Measurements from ENCODE around the gene TOP2B. TPM values are rescaled to one million over a fixed set of nuclear protein-coding genes. Genes with fewer than 3 reads are reported as not detected.

Gene TOP2B
- total RNA-seq, 1 experiment from 2014 or later = 73.3 TPM

DNA sequence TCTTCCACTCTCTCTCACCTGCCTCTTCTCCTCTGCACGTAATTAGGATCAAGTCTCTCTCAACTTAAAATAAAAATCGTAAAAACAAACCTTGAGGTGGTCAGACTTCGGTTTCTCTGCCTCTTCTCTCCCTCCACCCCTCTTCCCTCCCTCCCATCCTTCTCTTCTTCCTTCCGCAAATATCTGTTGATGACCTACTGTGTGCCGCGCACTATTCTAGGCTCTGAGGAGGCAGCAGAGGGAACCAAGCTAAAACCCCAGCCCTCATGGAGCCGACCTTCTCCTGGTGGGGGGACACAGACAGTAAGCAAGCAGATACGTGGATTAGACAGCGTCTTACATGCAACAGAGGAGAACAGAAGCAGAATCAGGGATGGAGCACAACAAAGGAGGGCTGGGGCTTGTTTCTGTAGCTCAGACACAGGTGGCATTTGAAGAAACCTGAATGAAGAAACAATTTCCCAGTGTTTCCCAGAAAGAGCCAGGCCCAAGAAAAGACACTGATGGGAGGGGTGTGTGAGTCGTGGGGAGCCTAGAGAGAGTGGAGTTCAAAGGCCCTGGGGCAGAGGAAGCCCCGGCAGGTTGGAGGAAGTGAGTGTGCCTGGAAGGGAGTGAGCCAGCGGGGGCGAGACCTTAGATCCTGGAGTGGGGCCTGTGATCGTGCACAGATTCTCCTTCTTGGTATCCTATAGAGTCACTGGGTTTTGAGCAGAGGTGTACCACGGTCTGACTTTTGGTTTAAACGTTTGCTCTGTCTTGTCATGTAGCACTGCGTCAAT, 80.5 kb downstream of the TOP2B start:
- DNase-seq (ENCODE audit: low read depth) = no peak

DNA sequence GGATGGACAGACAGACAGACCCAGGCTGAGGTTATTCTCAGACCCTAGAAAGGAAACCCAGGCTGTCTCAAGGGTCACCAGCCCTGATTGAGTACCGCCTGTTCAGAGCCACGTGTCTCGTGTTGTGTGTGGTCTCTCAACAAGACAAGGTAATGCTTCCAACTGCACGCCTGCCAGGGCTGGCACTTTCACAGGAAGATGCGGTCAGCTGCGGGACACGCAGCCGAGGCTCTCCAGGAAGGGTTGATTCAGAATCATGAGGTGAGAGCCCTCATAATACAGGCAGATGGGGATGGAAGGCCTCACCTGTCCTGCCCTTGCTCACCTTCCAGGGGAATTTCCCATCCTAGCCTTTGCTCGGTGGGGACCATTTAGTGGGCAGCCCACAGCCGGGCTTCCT, 81.4 kb downstream of the TOP2B start:
- no peak for DNase-seq (ENCODE audit: low read depth)

DNA sequence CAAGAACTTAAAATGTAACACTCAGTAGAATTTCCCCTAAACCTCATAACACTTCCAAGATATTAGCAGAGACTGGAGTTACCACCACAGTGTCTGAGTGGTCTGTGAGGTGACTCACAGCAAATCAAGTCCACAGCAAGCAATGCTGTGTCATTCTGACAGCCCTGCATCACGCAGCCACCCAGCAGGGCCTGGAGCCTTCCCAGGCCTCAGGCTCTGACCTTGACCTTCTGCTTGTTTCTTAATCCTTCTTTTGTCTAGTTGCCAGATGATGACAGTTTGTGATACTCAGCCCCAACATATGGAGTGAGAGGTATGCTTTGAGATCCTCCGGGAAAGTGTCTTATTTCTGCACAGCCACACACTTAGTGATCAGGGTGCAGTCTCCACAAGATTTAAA, 82.5 kb downstream of the TOP2B start:
- peak; percentile 54 for DNase-seq (ENCODE audit: low read depth)

DNA sequence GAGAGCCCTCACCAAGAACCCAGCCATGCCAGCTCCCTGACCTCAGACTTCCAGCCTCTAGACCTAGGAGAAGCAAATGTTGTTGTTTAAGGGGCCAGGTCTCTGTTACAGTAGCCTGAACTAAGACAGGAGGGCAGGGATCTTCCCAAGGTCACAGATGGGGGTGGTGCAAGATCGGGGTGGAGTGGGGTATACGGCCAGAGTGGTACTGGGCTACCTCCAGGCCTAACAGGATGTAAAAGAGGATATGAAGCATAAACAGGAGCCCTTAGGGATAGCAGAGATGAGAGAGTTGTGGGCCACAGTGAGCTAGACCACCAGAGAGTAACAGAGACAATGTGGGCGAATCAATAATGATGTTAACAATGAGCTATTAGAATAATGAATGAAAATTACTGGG, 82.9 kb downstream of the TOP2B start:
- DNase-seq (ENCODE audit: low read depth) = no peak

DNA sequence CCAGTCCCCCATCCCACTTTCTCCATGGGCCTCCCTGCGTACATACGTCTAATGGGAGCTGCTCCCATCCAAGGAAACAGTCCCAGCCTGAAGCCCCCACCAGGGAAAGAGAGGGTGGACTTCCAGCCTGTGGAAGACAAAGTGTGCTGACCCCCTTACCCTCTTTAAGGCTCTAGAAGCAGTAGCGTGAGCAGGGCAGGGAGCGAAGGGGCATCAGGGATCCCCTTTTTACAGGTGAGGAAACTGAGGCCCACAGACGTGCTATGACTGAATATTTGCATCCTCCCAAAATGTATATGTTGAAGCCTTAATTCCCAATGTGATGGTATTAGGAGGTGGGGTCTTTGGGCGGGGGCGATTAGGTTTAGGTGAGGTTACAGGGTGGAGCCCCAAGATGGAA, 83.4 kb downstream of the TOP2B start:
- DNase-seq (ENCODE audit: low read depth) = no peak

DNA sequence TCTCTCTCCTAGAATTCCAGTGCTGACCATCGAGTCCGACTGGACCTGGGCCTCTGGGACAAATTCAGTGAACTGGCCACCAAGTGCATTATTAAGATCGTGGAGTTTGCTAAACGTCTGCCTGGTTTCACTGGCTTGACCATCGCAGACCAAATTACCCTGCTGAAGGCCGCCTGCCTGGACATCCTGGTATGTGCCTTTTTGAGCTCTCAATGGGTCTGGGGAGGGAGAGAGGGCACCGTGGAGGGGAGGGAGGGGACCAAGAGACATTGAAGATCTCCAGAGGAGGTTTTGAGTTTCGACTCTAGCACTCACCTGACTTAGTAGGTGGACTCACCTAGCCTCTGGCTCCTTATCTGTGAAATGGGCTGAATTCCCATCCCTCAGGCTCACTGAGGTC, 84.2 kb downstream of the TOP2B start:
- DNase-seq (ENCODE audit: low read depth) = no peak

DNA sequence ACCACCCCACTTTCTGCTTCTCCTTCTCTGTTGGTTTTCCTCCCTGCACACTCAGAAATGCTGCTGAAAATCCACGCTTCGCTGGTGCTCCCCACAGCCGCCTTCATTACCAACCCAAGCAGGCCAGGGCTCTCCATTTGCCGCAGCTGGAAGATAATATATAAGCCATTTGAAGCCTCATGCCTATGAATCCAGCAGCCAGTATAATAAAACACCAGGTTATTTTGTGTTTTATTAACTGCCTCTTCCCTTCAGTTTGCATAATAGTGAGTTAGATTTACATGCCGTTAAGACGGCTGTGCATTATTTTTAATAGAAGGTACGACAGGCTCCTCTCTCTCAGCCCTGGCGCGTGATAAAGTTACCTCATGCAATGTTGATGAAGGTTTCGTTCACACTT, 86.6 kb downstream of the TOP2B start:
- DNase-seq (ENCODE audit: low read depth) = no peak

DNA sequence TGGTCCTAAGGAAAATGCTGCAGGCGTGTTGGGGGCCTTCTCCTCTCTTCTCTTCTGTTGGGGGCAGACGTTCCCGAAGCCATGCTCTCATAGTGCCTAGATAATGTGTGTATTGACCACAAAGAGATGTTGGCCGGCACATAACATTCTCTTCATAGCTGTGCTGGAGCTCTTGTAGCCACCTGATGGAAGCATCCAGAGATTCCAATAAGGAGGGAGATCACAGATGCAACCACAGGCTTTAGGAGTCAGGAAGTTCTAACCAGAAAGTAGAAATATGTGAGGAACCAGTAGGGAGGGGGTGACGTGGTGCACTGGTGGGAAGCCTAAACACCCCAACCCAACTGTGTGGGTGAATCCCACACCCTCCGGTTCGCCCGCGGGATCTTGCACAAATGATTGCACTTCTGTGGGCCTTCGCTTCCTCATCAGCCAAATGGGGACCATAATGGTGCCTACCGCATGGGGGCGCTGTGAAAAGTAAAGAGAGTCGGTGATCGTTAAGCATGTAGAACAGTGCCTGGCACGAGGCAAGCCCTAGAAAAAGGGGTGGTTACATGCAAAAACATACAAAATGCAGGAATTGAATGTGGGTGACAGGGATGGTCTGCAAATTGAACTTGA, 87.8 kb downstream of the TOP2B start:
- no peak for DNase-seq (ENCODE audit: low read depth)

DNA sequence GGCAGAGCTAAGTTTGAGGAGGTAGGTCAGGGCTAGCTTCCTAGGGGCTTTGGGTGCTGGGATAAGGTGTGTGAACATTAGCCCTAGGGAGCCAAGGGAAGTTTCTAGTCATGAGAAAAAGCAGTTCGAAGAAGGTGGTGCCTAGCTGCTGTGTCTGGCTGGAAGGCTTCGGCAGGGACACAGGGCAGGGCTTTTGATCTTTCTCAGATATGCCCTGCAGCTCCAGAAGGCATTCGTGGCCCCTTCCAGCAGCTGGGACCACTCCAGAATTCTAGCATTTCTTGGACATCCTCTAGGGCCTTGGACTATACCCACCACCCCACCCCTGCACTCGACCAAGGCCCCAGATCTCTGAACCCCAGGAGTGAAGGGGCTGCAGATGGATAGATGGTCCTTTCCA, 88.6 kb downstream of the TOP2B start:
- DNase-seq (ENCODE audit: low read depth) = no peak

DNA sequence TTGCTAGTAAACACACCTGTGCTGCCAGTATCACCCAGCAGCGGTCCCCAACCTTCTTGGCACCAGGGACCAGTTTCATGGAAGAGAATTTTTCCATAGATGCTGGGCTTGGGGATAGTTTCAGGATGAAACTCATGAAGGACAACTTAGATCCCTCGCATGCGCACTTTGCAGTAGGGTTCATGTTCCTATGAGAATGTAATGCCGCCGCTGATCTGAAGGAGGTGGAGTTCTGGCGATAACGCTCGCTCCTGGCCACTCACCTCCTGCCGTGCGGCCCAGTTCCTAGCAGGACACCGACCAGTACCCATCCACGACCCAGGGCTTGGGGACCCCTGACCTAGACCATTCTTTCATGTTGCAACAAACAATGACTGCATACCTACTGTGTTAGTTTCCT, 89.7 kb downstream of the TOP2B start:
- no peak for DNase-seq (ENCODE audit: low read depth)

DNA sequence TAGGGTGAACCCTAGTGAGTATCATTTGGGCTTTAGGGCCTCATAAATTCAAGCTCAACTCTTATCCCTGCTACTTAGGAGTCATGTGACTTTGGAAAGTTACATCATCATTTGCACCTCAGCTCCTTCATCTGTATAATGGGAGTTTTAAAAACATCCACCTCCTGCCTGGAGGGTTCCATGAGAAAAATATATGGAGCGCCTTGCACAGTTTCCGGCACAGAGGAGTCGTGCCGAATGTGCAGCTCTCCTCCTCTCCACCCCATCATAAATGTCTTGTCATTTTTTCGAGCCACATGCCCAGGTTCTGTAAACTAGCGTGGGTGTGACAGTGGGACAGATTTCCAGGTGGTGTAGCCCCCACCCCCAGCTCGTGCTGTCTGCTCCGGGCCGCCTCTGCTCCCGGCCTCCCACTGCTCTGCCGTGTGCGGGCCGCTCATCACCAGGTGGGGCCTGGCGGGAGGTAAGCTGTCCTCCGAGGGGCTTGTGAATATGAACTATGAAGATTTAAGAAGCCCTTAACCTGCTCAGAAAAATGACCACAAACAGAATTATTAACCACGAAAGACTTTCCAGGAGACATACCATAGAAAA, 90.4 kb downstream of the TOP2B start:
- no peak for DNase-seq (ENCODE audit: low read depth)

DNA sequence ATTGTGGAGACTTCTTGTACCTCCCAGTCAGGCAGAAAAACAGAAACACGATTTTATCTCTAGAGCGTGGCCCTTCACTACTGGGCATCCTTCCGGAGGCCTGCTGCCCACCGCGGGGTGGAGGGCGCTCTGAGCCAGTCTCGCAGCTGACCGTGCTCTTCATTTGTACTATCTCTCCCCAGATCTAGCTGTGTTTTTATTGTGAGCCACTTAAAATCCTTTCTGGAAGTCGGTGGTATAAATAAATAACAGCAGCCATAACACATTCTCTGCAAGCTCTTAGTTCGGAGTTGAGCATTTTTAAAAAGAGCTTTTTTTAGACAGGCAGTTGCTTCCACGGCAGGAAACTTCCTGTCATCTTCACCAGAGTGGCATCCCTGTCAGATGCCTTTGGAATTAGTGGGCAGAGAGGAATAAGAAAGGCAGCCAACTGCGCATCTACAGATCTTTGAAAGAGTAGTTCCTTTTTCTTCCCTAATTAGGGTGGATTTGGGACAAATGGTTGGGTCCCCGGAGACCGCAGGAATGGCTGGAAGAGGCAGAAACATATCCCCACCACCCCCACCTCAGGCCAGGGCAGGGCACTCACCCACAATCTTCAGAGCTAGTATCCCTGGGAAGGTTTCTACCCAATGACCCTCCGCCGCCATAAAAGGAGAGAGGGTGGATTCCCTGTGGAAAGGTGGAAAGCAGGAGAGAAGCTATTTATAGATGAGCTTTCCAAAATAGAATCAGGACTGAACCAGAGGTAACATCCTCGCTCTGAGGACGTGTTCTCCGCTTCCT, 91.1 kb downstream of the TOP2B start:
- no peak for DNase-seq (ENCODE audit: low read depth)

DNA sequence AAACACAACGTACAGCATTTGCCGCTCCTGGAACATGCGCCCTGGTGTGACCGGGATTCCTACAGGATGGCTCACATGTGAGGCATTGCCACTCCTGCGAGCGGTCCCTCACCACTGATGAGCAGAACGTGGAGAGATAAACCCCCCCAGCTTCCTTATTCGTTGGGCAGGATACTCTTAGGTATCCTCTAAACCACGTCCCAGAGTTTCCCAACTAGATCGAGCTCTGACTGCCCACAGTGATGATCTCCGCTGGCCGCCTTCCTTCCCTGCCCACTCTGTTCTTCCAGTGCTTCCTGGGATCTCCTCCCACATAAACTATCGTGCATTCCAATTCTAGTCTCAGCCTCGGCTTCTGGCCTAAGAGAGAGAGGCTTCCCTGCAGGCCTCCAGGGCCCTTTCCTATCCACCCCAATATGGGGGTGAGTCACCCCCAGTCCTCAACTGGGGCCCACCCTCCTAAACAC, 91.8 kb downstream of the TOP2B start:
- peak; percentile 15 for DNase-seq (ENCODE audit: low read depth)

DNA sequence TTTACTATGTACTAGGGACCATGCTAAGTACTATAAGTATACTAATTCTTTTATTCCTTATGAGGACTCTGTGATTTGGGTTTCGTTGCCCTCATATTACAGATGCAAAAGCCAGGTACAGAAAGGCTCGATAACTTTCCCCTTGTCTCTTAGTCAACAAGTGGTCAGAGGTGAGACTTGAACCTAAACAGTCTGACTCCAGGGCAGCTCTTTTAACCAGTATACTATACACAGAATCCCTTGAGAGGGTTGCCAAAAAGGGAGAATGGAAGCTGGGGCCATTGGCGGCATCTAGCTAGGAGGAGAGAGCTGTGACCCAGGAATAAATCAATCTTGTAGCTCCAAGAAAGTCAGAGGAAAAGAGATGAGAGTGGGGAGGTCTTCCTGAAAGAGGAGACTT, 92.4 kb downstream of the TOP2B start:
- no peak for DNase-seq (ENCODE audit: low read depth)

DNA sequence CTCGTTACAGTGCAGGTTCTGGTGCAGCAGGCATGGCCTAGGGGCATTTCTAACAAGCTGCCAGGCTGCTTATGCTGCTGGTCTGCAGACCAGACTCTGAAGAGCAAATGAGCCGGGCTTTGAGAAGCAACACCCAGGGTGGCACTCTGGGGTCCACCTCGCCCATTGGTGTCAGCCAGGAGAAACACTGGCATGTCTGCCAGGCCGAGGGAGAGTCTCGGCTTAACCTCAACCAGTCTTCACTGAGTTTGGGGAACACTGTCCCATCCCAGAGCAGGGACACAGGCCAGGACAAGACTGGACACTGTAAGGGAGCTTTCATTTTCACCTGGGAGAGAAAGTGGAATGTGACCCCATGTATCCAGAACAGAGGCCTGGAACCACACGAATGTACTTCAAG, 93.4 kb downstream of the TOP2B start:
- no peak for DNase-seq (ENCODE audit: low read depth)

DNA sequence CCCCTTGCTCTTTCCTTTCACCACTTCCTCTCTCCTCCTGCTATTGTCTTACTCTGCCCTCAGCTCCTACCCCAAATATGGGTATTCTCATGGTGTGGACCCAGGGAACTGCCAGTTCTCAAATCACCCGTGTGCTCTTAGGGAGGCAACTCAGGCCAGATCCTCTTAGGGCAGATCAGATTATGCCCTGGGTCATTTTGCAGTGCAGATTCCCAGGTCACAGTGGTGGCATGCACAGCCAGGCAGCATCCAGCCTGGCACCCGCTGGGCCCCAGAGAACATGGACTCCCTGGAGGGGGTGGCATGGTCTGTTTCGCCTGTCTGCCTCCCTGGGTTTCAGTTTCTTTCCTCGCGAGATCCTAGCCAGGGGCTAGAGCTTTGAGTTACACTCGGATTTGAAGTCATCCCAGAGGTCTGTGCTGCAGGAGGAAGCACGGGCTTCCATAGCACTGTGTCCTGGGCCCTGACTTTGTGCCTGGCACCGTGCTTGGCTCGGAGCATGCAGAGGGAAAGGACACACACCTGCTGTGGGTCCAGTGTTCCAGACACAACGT, 96.1 kb downstream of the TOP2B start:
- DNase-seq (ENCODE audit: low read depth) = no peak

DNA sequence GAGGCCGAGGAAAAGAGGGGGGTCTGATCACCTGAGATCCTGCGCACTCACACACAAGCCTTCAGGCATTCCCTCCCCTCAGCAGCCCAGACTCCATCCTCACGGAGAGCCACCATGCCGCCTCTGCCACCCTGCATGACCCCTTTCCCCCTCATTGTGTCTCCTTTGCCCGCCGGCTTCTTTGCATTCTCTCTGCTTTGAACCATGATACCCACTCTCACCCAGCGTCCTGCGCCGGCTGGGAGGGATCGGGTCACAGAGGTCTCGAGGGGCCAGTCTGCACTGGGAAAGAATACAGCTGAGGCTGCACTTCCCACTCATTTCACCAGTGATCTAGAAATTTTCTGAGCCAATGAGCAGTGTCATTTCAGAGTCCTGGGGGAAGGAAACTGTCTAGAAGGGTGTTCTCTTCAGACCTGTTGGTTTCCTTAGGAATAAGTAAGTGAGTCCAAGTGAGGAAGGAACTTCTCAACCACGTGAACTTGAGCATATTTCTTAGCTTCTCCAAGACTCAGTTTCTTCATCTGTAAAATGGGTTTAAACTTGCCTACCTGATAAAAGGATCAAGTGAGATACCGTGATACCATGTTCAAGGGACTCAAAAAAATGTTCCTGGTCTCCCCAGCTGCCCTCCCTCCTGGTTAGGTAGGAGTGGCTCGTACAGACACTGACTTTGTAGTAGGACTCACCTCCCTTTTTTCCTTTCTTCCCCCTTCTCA, 96.7 kb downstream of the TOP2B start:
- no peak for DNase-seq (ENCODE audit: low read depth)

DNA sequence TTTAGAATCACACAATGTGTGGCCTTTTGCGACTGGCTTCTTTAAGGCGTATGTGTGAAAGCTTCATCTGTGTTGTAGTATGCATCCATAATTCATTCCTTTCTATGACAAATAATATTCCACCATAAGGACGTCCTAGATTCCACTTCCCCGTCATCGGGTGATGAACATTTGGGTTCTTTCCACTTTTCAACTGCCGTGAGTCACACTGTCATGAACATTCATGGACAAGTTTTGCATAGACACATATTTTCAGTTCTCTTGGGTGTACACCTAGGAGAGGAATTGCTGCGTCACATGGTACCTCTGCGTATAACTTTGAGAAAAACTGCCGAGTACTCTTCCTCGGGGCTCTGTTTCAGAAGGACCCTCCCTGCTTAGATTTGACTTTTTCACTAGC, 97.3 kb downstream of the TOP2B start:
- DNase-seq (ENCODE audit: low read depth) = no peak

DNA sequence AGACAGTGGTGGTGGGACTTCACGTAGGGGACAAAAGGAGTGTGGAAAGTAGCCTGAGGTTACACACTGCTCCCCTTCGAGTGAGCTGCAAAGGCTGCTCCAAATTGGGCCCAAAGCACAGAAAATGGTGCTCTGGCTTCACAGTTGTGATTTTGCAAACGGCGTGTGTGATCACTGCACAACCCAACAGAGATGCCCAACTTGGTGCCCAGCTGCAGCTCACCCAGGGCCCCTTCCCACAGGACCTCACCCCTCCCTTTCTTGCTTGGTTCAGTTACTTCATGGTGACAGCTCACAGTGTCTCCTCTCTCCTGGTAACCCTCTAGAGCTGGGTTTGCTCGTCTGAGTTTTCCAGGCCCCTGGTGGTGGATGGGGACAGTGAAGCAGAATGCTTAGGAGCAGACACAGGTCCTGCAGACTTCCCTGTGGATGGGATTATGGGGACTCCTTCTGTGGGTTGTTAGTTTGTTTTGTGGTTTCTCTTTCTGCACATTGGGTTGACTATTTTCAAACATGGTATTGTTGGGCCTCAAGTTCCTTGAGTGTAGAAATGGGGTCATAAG, 98.3 kb downstream of the TOP2B start:
- no peak for DNase-seq (ENCODE audit: low read depth)

DNA sequence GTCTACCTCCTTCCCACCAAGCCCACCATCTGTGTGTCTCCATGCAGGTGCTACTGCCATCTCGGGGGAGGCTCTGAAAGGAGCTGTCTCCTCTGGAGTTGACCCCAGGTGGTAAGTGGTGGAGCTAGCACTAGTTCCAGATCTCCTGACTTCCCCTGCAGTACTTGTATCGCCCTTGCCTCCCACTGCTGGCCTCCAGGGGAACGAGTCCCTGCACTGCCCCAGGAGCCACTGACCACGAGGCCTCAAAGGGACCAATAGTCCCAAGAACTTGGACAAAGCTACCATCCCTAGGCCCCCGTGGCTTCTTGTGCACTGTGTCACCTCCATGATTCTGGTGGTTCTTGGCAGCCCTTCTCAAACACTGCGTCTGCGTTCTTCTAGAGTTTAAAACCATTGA, 98.9 kb downstream of the TOP2B start:
- DNase-seq (ENCODE audit: low read depth) = no peak

DNA sequence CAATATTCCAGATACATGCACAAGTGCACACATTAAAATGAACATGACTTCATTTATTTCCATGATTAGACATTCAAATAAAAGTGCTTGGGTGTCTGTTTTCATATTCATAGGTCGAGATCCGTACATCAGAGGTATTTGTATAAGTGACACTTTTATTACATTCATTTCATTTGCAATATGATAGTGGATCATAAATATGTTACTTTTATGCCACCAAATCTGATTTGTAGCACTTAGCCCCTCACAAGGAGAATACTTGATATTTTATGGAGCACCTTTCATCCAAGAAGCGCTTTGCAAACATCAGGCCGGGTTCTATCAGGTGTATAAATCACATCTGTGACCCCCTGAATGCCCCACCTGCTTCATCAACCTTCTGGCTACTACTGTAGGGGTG, 100.6 kb downstream of the TOP2B start:
- no peak for DNase-seq (ENCODE audit: low read depth)

Measured in Daoy (cell line).